ENCODE results near the gene RRP8.

- TF ChIP-seq CTCF (IDR thresholded peaks at IDR 0.05; ENCODE audit: poor library complexity, severe bottlenecking) (no peak), EZH2 (IDR thresholded peaks at IDR 0.05; ENCODE audit: borderline replicate concordance, insufficient read depth, low read length, poor library complexity, severe bottlenecking) (no peak), EP300 (conservative IDR thresholded peaks at IDR 0.05; ENCODE audit: poor library complexity, severe bottlenecking) (no peak), MXI1 (conservative IDR thresholded peaks at IDR 0.05; ENCODE audit: poor library complexity, severe bottlenecking) (no peak), POLR2AphosphoS5 (IDR thresholded peaks at IDR 0.05) (no peak), SMC3 (conservative IDR thresholded peaks at IDR 0.05; ENCODE audit: poor library complexity) (no peak)
These were observed 9.2 kb downstream of the RRP8 start for GRCh38 chr11:6594142-6594768.

All from neural cell (in vitro differentiated cells).